HG02981 (cell line): ENCODE measurements around the gene MAML2.
A peak's percentile ranks its signal among the peaks of the same experiment; 100 is the strongest.

ENCODE experiments used
- ATAC-seq: cut with Tn5 transposase; IDR thresholded peaks from one replicate; pipeline ENCODE4 v1.9.1; 2021; ENCODE audit warnings: mild to moderate bottlenecking, moderate library complexity; ENCODE audit not compliant: unreplicated experiment

The MAML2 gene

DNA sequence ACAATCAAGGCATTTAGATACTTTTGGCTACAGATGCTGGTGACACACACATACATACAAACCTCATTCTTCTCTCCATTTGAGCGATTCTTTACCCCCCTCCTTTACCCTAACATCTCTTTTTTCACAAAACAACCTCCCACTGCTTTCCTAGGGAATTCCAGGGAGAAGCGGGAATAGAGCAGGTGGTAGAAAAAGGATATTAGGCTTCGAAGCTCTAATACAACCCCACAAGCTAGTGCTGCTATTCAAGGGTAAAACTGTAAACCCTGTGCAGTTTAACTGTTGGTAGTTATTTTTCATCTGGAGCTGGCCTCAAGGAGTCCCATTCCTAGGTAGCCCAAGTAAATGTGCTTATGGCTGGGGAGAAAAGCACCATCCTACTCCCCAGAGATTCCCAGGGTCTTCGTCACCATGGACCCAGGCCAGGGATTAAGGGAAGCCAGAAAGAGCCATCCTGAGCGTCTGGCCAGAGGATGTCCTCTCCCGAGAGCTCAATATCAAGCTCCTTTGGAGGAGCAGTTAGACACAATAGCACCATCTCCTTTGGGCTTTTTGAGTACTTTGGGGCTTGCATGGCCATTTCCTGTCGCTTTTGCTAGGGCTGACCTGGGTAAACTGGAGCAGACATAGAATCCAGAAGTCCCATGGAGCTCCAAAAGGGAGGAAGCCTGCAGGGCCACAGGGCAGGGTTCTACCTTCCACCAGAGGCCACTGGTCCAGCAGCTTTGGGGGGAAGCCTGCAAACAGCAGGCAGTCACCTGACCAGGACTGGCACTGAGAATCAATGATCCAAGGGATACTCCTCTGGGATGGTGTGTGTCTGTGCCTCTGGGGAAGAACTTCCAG, 3.1 kb downstream of the MAML2 start:
- ATAC-seq, result no peak

DNA sequence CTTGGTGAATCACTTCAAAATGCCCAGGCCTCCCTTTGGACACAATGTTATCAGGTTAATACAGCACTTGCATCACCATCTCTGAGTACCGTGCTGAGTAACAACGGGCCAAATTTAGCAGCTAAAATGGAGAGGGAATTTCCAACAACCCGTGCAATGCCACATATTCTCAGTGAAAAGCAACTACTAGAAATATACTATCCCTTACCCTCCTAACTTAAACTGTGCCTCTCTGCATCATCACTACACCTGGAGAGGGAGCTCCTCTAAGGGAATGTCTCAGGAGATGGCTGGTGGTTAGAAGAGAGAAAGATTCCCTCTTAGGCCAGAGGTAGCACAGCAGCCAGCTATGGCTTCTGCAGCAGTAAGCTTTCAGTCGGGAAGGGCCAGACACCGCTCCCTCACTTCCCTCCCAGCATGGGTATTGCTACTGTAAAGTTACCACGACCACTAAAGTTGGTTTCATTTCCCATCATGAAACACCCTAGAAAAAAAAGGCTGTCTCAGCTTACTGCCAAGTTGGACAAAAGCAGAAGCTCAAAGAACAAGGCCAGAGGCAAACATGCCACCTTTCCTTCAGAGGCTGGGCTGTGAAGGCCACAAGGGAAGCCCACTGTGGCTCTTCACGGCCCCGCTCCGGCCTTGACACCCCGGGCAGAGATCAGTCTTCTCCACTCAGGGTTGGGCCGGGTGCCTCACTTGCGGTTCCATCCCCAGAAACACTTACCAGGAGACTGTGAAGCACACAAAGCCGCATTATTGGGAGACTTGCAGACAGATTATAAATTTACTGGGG, 3.9 kb downstream of the MAML2 start:
- peak; percentile 37 for ATAC-seq

DNA sequence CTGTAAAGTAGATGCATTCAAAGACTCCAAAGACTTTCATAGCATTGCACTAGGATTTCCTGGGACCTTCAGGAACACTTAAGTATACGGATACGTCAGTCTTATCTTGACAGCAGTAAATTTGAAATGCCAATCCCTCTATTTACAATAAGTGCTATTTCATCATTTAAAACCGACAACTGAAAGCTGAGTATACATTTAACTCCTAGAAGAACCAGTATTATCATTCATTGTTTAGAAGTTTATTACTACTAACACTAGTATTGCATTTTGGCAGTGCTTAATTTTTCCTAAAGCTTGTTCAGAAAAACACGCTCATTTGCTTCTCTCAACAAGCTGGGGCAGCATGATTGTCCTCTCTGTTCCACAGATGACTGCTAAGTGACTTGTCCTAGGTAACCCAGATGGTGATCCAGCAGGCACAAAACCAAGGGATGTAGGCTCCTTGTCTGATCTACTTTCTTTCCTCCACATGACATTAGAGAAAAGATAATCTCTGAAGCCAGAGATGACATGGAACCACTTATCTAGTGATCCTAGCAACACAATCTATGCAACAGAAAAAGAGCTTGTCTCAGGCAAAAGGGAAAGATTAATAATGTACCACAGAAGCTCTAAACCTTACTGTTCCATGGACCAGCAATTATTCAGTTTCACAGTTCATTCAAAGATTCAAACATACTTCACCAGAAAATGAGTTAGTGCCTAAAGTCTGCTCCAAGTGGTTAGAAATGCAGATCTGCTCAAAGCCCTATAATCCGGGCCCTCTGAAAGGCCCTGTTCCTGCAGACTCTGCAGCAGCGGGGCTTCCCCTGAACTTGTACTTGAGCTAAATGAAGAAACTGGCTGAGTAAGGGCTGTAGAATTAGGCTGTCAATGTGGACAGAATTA, 5.2 kb downstream of the MAML2 start:
- ATAC-seq, result peak; percentile 22

DNA sequence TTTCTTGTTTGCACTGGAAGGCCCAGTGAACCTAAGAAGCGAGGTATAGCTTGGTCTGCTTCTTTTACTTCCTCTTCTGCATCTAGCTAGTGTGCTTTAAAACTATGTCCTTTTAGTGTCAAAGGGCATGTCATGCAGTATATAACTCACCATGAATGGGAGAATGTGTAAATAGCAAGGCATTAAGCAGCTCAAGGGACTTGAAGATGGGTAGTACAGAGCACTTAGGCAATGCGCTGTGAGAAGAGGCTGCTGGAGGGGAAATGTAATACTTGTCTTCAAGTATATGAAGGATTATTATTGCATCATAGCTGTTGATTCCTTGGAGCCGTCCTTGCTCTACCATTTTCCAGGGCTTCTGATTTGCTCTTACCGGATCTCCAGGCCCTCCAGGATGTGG, 7.6 kb downstream of the MAML2 start:
- no peak for ATAC-seq

DNA sequence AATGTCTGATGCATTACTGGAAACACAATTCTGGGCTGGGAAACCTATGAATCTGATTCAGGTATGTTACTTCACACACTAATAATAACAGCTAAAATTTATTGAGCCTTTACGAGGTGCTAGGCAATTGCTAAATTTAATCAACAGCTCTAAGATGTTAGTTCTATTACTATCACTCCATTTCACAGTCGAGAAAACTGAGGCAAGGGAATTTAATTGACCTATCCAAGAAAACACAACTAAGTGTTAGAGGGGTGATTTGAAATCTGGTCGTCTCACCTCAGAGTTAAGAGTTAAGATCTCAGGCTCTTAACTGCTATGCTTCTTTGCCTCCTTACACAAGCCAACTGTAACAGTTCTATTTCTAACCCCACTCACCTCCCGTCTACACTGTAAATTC, 8.8 kb downstream of the MAML2 start:
- no peak for ATAC-seq

DNA sequence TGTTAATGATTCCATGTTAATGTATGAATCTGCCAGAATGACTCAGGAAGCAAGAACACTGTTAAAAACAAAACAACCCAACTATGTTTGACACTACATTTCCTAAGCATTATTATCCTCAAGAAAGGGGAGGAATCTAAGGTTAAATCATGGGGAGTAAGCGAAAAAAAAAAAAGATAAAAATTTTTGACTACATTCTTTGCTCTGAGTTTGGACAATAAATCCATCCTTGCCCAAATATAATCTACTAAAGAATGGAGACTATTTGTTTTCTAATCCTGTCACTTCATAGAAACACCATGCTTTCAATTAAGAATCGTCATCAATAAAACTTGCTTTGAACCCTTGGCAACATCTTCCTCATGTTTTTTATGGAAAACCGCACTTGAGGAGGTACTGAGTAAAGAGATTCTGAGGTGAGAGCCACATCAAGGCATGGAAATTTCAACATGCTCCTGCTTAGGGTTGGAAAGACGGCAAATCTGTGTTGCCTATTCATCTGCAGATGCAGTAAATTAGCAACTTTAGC, 9.7 kb downstream of the MAML2 start:
- ATAC-seq, result no peak

DNA sequence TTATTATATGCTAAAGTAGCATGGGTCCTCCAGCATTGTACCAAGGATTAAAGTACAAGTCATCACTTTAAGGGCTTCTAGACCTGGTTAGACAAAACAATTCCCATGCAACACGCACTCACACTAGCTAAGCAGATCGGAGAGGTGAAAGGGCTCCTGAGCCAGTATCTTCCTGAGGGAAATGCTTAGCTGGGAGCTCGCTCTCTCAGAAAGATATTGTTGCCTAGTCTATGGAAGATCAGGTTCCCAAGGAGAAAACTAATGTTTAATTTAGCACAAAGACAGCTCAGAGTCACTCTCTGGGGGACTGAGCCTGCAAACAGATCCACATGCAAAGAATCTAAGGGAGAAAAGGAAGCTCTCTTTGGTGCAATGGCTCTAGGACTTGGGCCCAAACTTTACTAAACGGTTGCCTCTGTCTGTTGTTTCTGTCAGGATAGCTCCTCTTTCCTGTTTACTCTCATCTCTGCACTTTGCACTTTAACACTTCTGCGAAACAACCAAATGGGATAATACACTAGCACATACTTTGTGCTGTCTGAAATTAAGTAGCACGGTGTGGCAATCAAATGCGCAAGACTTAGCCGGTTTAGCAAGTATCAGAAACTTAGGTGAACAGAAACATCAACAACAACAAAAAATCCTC, 10.7 kb downstream of the MAML2 start:
- no peak for ATAC-seq

DNA sequence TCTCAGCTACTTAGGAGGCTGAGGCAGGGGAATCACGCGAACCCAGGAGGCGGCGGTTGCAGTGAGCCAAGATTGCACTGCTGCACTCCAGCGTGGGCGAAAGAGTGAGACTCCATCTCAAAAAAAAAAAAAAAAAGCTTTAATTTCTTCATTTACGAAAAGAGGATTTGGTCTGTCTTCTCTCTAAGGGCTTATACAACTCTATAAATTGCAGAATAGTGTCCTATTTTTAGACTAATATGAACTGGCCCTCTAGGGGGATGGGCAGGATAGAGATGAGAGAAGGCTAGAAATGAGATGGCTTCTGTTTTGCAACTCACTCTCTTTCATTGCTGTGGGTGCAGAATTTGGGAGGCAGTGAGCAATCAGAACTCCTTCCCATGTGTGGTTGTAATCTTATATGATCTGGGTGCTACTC, 11.3 kb downstream of the MAML2 start:
- ATAC-seq, result peak; percentile 47

DNA sequence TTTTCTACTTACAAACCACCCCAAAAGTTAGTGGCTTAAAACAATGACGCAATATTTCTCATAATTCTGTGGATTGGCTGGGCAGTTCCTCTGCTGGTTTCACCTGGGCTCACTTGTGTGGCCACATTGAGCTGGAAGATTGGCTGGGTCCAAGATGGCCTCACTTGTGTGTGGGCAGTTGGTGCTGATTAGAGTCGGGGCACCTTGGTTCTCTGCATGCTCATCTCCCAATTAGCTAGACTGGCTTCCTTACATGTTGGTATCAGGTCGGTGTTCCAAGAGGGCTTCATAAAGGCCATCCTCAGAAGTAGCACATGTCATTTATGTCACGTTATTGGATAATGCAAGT, 12.5 kb downstream of the MAML2 start:
- ATAC-seq, result no peak

DNA sequence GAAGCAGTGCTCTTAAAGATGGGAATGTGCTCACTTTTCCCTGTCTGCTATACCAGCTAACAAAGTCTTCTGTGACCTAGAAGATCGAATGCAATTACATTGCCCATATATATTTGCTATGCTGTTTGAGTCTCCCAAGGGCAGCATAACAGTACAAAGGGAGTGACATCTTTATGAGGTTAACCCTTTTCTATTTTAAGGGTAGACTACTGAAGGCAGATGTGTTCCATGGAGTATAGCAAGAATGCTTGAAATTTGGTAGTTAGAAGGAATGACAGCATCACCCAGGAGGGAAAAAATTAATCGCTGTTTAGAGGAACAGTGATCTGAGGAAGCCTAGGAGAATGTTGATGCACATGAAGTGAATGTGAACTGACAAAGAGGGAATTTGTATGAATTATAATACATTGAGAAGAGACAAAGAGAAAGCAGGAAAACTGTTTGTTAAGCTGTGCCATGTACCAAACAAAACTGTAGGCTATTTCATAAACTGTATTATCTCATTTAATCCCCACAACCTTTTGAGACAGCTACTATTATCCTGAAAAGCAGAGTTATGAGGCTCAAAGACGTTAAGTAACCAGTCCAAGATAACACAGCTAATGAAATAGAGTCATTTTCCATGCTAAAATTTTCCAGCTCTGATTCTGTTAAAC, 13.0 kb downstream of the MAML2 start:
- no peak for ATAC-seq

DNA sequence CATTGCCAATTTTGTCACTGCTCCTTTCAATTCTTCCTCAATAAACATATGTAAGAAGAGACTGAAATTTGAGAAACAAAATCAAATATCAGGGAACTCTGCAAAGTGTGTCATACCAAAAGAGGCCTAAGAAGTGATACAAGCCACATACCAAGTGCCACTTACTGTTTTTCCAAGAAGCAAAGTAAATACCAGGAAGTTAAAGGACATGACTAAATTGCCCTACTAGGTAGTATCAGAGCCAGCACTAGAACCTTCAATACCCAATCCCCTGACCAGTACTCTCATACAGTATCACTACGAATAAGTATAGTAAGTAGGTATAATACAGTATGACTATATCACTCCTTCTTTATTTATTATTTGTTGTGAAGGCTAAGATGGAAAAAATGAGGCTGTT, 13.6 kb downstream of the MAML2 start:
- no peak for ATAC-seq

DNA sequence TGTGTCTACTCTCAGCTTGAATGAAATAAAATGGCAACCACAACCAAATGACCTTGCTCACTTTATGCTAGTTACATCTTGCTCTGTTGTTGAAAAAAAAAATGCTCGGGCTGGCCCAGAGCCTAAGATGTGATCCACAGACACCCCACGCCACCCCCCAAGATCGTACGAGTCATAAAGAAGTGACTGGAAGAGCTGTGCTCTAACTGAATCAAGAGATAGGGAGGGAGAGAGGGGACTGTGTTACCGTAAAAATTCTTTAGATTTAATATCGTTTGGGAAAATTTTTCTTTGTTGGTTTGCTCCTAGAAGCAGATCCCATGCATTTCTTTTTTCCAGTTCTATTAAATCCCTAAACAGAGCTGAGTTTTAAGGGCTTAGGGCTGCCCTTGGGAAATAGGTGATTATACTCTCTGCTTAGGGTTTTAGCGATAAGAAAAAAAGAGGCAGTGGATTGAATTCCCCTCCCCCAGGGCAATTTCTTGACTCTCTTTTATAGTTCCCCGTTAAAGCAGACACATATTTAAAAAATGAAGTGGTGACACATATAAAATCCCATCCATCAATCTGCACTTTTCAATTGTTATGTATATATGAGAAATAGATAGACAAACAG, 14.5 kb downstream of the MAML2 start:
- ATAC-seq, result no peak

DNA sequence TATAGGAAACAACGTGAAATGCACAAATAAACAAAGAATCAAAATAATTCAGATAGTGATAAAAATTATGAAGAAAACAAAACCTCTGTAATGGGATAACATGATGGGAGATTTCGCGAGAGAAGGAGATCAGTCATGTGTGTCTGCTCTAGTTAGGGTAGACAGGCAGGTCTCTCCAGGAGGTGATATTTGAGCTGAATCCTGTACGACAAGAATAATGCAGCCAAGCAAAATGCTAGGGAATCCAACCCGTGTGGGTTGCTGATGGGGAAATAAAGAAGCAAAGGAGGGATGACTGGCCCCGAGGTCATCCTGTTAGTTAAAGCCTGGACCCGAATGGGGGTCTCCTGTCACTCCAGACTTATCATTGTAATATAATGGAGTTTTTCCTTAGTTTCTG, 16.0 kb downstream of the MAML2 start:
- ATAC-seq, result no peak

DNA sequence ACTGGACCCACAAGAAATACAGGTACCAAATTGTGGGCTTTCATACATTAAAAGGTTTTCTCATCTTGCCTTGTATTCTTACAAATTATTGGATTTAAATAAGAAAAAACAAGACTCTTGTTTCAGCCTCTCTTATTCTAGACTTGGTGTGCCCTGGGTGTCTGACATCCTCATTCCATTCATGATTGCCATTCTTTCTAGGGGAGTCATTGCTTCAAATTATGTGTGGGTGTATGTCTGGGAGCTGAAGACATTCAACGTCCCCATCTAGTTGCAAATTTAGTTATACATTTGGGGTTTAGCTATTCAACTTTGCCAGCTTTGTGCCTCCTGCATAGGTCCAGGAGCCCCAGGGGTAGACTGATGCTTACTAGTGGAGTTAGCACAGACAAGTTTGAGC, 18.1 kb downstream of the MAML2 start:
- ATAC-seq, result no peak

DNA sequence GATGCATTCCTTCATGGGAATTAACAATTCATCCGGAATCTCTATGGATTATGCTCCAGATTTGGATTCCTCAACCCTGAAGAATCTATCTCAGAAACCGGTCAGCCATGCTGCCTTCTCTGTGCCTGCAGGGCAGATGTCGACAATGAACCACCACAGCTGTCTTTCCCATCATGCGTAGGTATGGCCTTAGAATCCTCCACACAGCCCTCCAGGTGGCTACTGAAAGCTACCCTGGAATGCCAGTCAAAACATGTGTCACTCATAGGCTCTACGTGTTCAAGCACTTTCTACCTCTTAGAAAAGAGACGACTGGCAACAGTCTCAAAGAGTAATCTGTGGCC, 19.4 kb downstream of the MAML2 start:
- ATAC-seq, result no peak

DNA sequence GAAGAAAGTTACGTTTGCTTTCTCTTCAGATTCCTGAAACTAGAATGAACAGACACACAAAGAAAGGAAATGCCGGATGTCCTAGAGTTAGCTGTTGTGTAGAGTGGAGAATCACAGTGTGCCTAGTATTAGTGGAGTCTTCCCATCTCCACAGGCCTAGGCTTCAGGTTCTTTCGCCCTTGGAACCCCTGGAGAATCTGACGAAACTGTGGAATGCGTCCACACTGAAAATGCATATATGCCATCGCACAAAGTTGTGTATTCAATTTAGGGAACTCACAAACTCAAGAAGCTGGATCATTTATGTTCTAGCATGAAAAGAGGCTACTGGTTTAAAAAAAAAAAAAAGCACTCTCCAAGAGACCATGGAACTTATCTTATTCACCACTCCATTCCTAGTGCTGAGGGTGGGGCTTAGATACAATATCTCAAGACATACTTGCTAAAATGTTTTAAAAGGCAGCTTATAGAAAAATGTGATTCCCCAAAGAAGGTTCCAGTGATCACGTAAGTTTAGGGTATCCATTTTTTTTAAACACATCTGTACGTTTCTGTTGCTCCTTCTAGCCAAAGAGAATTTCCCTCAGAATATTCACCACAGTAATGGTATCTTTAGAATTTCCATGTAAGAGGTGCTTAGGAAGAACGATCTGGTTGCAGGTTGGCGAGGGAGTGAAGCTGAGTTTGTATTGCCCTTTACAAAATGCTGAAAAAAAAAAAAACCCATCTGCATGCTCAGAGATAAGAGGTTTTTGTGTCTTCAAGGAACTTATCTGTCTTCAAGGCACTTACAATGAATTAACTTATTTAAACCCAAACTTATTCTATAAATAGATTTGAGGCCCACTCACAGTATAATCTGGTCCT, 20.0 kb downstream of the MAML2 start:
- no peak for ATAC-seq

DNA sequence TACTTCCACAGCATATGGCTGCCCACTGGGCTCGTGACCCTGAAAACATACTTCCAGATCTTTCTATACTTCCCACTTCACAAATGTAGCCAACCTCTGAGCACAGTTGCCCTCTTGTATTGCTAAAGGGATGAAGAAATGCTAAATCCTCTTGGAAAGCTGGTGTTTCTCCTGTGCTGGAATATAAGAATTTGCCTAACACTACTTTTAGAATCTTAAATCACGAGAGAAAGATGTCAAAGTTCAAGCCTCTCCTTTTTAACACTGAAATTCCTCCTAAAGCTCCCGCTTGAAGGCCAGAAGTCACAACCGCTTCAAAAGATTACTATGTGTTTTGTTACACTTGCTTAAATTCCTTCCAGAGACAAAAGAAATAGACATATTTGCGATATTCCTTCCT, 21.9 kb downstream of the MAML2 start:
- ATAC-seq, result no peak

DNA sequence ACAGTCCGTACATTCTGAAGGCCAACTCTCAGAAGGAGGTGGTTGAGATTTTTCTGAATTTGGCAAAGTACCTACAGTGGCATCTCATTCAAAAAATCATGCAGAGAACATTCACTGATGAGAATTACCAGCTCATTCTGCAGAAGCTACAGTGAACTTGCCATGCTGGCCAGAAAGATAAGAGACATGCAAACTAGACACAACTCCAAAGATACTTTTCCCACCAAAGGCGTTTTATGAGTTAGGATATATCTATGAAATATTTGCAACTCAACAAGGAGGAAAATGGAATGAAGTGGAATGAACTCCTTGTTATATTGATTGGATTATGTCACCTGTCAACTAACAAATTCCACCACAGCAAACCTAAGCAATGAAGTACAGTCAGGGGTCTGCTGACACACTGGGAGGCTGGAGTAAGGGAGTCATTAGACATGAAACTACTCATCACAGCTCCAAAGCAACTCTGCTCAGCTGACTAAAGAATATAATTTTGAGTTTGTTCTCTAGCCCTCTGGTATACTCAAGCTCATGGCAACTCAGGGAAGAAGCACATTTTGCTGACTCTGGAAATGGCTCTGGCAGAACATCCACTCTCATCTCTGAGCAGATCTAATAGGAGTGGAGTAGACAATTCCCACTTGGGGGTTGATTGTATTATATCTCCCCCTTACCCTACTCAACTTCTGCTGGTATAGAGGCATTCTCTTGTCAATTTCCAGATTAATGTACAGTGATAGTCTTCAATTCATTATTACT, 22.9 kb downstream of the MAML2 start:
- no peak for ATAC-seq
